Left ventricle myocardium inferior (tissue), 1 donor: ENCODE measurements around the gene HTR3A. TPM values are rescaled to one million over a fixed set of nuclear protein-coding genes. Genes with fewer than 3 reads are reported as not detected.

Experiments
- DNase-seq: peaks from one replicate; pipeline ENCODE4 v3.0.0-alpha.2; 2020
- H3K27ac ChIP-seq: fragments of 200-600 bp; replicated peaks from 2 replicates; pipeline ENCODE4 v1.8.0; 2021
- H3K27me3 ChIP-seq: fragments of 200-600 bp; 2 replicates; pipeline ENCODE4 v1.8.0; 2021; ENCODE audit warnings: low read depth
- H3K36me3 ChIP-seq: fragments of 200-600 bp; 2 replicates; pipeline ENCODE4 v1.8.0; 2021
- H3K4me1 ChIP-seq: fragments of 200-600 bp; 2 replicates; pipeline ENCODE4 v1.8.0; 2021
- H3K4me3 ChIP-seq: fragments of 200-600 bp; 2 replicates; pipeline ENCODE4 v1.8.0; 2021; ENCODE audit warnings: mild to moderate bottlenecking, moderate library complexity
- H3K9me3 ChIP-seq: fragments of 200-600 bp; replicated peaks from 2 replicates; pipeline ENCODE4 v1.8.0; 2021
- CTCF ChIP-seq: fragments of 200-600 bp; IDR thresholded peaks from 2 replicates; pipeline ENCODE4 v1.8.0; 2021; ENCODE audit warnings: antibody characterized with exemption, mild to moderate bottlenecking, borderline replicate concordance
- intact Hi-C: fragments of 100-400 bp; cut with micrococcal nuclease; formaldehyde crosslinking; loops from one replicate; pipeline ENCODE4 v1.11.0; 2022
- total RNA-seq: library from RNA; stranded (reverse); fragmentation: NEBNext Ultra II Directional; extraction: Animal tissue kit (Norgen Biotek cat#: 25700); gene quantifications from one replicate; pipeline ENCODE4 v1.2.1, GENCODE V29; 2021
- donor health status: DM: no; HTN: yes; CAD: no; lungs with severe emphysema.

Gene HTR3A
- total RNA-seq, 1 donor from 2014 or later: not detected

GRCh38 chr11:113949891-113950290 lies 25.0 kb upstream of the HTR3A start:
- TF ChIP-seq CTCF: no peak

GRCh38 chr11:113951537-113951936 lies 23.4 kb upstream of the HTR3A start:
- Histone ChIP-seq H3K4me3 (no peak overlapping the region), H3K27ac (no peak overlapping the region), H3K27me3 (peaks cover 87% of the 10 kb centered on the region), H3K36me3 (no peaks in the 10 kb centered on the region), H3K4me1 (no peaks in the 10 kb centered on the region), H3K9me3 (no peaks in the 10 kb centered on the region)
- no peak for DNase-seq
- intact Hi-C loops: no loop called here
- no peak for TF ChIP-seq CTCF

More at GRCh38 chr11:113949891-113950290, 25.0 kb upstream of the HTR3A start:
- H3K9me3 ChIP-seq: no peaks in the 10 kb centered on the region
- H3K36me3 ChIP-seq: no peaks in the 10 kb centered on the region
- H3K4me1 ChIP-seq: no peaks in the 10 kb centered on the region
- peaks cover 80% of the 10 kb centered on the region for H3K27me3 ChIP-seq
- intact Hi-C loops: no loop called here
- no peak overlapping the region for H3K4me3 ChIP-seq
- H3K27ac ChIP-seq: no peak overlapping the region
- DNase-seq: no peak

- Histone ChIP-seq H3K4me1 (no peaks in the 10 kb centered on the region), H3K4me3 (no peak overlapping the region), H3K27ac (no peak overlapping the region), H3K27me3 (peaks cover 89% of the 10 kb centered on the region), H3K9me3 (no peaks in the 10 kb centered on the region), H3K36me3 (no peaks in the 10 kb centered on the region)
- TF ChIP-seq CTCF: no peak
- no peak for DNase-seq
- intact Hi-C loops: no loop called here
Measured at GRCh38 chr11:113952070-113952469, 22.8 kb upstream of the HTR3A start.

GRCh38 chr11:113952588-113952987 lies 22.3 kb upstream of the HTR3A start:
- Histone ChIP-seq H3K4me1 (no peaks in the 10 kb centered on the region), H3K27me3 (peaks cover 92% of the 10 kb centered on the region), H3K36me3 (no peaks in the 10 kb centered on the region), H3K4me3 (no peak overlapping the region), H3K27ac (no peak overlapping the region), H3K9me3 (no peaks in the 10 kb centered on the region)
- DNase-seq: no peak
- intact Hi-C loops: no loop called here
- TF ChIP-seq CTCF: no peak

GRCh38 chr11:113954235-113954634 lies 20.7 kb upstream of the HTR3A start:
- H3K36me3 ChIP-seq: no peaks in the 10 kb centered on the region
- no peak overlapping the region for H3K4me3 ChIP-seq
- H3K9me3 ChIP-seq: no peaks in the 10 kb centered on the region
- no peak for TF ChIP-seq CTCF
- no peaks in the 10 kb centered on the region for H3K4me1 ChIP-seq
- H3K27me3 ChIP-seq: peaks cover 93% of the 10 kb centered on the region
- H3K27ac ChIP-seq: no peak overlapping the region
- DNase-seq: no peak
- intact Hi-C loops: no loop called here

GRCh38 chr11:113956986-113957385 lies 17.9 kb upstream of the HTR3A start:
- Histone ChIP-seq H3K36me3 (no peaks in the 10 kb centered on the region), H3K4me3 (no peak overlapping the region), H3K9me3 (no peaks in the 10 kb centered on the region), H3K27me3 (peaks cover 79% of the 10 kb centered on the region), H3K27ac (no peak overlapping the region), H3K4me1 (no peaks in the 10 kb centered on the region)
- no peak for DNase-seq
- intact Hi-C loops: no loop called here
- no peak for TF ChIP-seq CTCF
